ENCODE data around the gene ABCF3.

The ABCF3 gene

GRCh38 chr3:184178521-184179138 is 7.4 kb upstream of the ABCF3 start:
- Histone ChIP-seq H2AFZ (ENCODE audit: low read depth, low read length) (no peak overlapping the region), H3K27ac (ENCODE audit: low read length, poor library complexity, severe bottlenecking) (peak overlapping the region; percentile 94), H3K4ac (ENCODE audit: low read depth in 1 of 2, low read length in 2 of 2) (no peak overlapping the region), H3K18ac (ENCODE audit: low read depth in 1 of 2, low read length in 2 of 2) (no peak overlapping the region), H3K4me1 (ENCODE audit: control insufficient read depth, insufficient read depth, low read depth, low read length) (peaks cover 33% of the 10 kb centered on the region), H4K91ac (ENCODE audit: low read length) (no peak overlapping the region), H3K36me3 (ENCODE audit: control insufficient read depth in 1 of 2, insufficient read depth in 2 of 2, low read depth in 1 of 2, low read length in 2 of 2) (peaks cover 65 to 68% of the 10 kb centered on the region in 2 experiments), H2BK12ac (ENCODE audit: low read length in 2 of 2) (peak overlapping the region in 1 of 2 experiments; percentile 11), H3K4me2 (ENCODE audit: low read length, poor library complexity, severe bottlenecking) (no peak overlapping the region), H3K79me1 (replicated peaks; ENCODE audit: low read length, poor library complexity, severe bottlenecking) (peaks cover 19% of the 10 kb centered on the region), H3K27me3 (ENCODE audit: control insufficient read depth in 1 of 2, insufficient read depth in 1 of 2, low read length in 2 of 2) (no peaks in the 10 kb centered on the region), H2BK15ac (ENCODE audit: low read depth, poor library complexity, severe bottlenecking) (no peak overlapping the region), H3K9me3 (ENCODE audit: control insufficient read depth, low read length) (no peaks in the 10 kb centered on the region), H2AK5ac (ENCODE audit: low read length, severe bottlenecking) (no peak overlapping the region), H2BK120ac (ENCODE audit: low read depth, low read length) (no peak overlapping the region), H3K14ac (ENCODE audit: low read length in 2 of 2) (no peak overlapping the region), H3K4me3 (ENCODE audit: insufficient read depth in 1 of 2, low read depth in 1 of 2, low read length in 2 of 2) (peak overlapping the region in 1 of 2 experiments; percentile 96), H3K23ac (ENCODE audit: low read length in 2 of 2) (no peak overlapping the region), H4K8ac (ENCODE audit: low read length) (peak overlapping the region; percentile 61), H3K9ac (ENCODE audit: low read length) (peak overlapping the region; percentile 98), H2BK5ac (ENCODE audit: low read depth, low read length, poor library complexity, severe bottlenecking) (no peak overlapping the region)
- 97% methylated on average over 13 of the region's 13 CpGs for WGBS
- no peak for DNase-seq

GRCh38 chr3:184180165-184180564 is 5.8 kb upstream of the ABCF3 start:
- Histone ChIP-seq H3K27me3 (ENCODE audit: control insufficient read depth in 1 of 2, insufficient read depth in 1 of 2, low read length in 2 of 2) (no peaks in the 10 kb centered on the region), H3K9ac (ENCODE audit: low read length) (peak overlapping the region; percentile 38), H3K36me3 (ENCODE audit: control insufficient read depth in 1 of 2, insufficient read depth in 2 of 2, low read depth in 1 of 2, low read length in 2 of 2) (peaks cover 76 to 82% of the 10 kb centered on the region in 2 experiments), H3K4me1 (ENCODE audit: control insufficient read depth, insufficient read depth, low read depth, low read length) (peaks cover 33% of the 10 kb centered on the region), H3K4me3 (ENCODE audit: insufficient read depth in 1 of 2, low read depth in 1 of 2, low read length in 2 of 2) (peak overlapping the region in 1 of 2 experiments; percentile 38), H3K79me1 (replicated peaks; ENCODE audit: low read length, poor library complexity, severe bottlenecking) (peaks cover 20% of the 10 kb centered on the region), H3K27ac (ENCODE audit: low read length, poor library complexity, severe bottlenecking) (peak overlapping the region; percentile 2), H4K91ac (ENCODE audit: low read length) (no peak overlapping the region), H2BK5ac (ENCODE audit: low read depth, low read length, poor library complexity, severe bottlenecking) (no peak overlapping the region), H3K4me2 (ENCODE audit: low read length, poor library complexity, severe bottlenecking) (no peak overlapping the region), H3K23ac (ENCODE audit: low read length in 2 of 2) (no peak overlapping the region), H2BK15ac (ENCODE audit: low read depth, poor library complexity, severe bottlenecking) (no peak overlapping the region), H3K18ac (ENCODE audit: low read depth in 1 of 2, low read length in 2 of 2) (no peak overlapping the region), H3K9me3 (ENCODE audit: control insufficient read depth, low read length) (no peaks in the 10 kb centered on the region), H2AK5ac (ENCODE audit: low read length, severe bottlenecking) (no peak overlapping the region), H4K8ac (ENCODE audit: low read length) (no peak overlapping the region), H2BK120ac (ENCODE audit: low read depth, low read length) (no peak overlapping the region), H3K14ac (ENCODE audit: low read length in 2 of 2) (no peak overlapping the region), H3K4ac (ENCODE audit: low read depth in 1 of 2, low read length in 2 of 2) (no peak overlapping the region), H2AFZ (ENCODE audit: low read depth, low read length) (no peak overlapping the region), H2BK12ac (ENCODE audit: low read length in 2 of 2) (no peak overlapping the region)
- 88% methylated on average over 6 of the region's 6 CpGs for WGBS
- DNase-seq: peak; percentile 63

- 98% methylated on average over 9 of the region's 9 CpGs for WGBS
- Histone ChIP-seq H4K8ac (ENCODE audit: low read length) (no peak overlapping the region), H3K14ac (ENCODE audit: low read length in 2 of 2) (no peak overlapping the region), H3K27ac (ENCODE audit: low read length, poor library complexity, severe bottlenecking) (no peak overlapping the region), H2BK12ac (ENCODE audit: low read length in 2 of 2) (no peak overlapping the region), H3K36me3 (ENCODE audit: control insufficient read depth in 1 of 2, insufficient read depth in 2 of 2, low read depth in 1 of 2, low read length in 2 of 2) (peaks cover 76 to 83% of the 10 kb centered on the region in 2 experiments), H3K79me1 (replicated peaks; ENCODE audit: low read length, poor library complexity, severe bottlenecking) (peaks cover 20% of the 10 kb centered on the region), H3K4me3 (ENCODE audit: insufficient read depth in 1 of 2, low read depth in 1 of 2, low read length in 2 of 2) (no peak overlapping the region), H3K23ac (ENCODE audit: low read length in 2 of 2) (no peak overlapping the region), H2BK5ac (ENCODE audit: low read depth, low read length, poor library complexity, severe bottlenecking) (no peak overlapping the region), H3K4ac (ENCODE audit: low read depth in 1 of 2, low read length in 2 of 2) (no peak overlapping the region), H2AK5ac (ENCODE audit: low read length, severe bottlenecking) (no peak overlapping the region), H3K18ac (ENCODE audit: low read depth in 1 of 2, low read length in 2 of 2) (no peak overlapping the region), H3K4me1 (ENCODE audit: control insufficient read depth, insufficient read depth, low read depth, low read length) (peaks cover 37% of the 10 kb centered on the region), H2BK120ac (ENCODE audit: low read depth, low read length) (no peak overlapping the region), H4K91ac (ENCODE audit: low read length) (no peak overlapping the region), H3K27me3 (ENCODE audit: control insufficient read depth in 1 of 2, insufficient read depth in 1 of 2, low read length in 2 of 2) (no peaks in the 10 kb centered on the region), H3K4me2 (ENCODE audit: low read length, poor library complexity, severe bottlenecking) (no peak overlapping the region), H3K9ac (ENCODE audit: low read length) (no peak overlapping the region), H3K9me3 (ENCODE audit: control insufficient read depth, low read length) (no peaks in the 10 kb centered on the region), H2AFZ (ENCODE audit: low read depth, low read length) (no peak overlapping the region), H2BK15ac (ENCODE audit: low read depth, poor library complexity, severe bottlenecking) (no peak overlapping the region)
- no peak for DNase-seq
Observed at GRCh38 chr3:184181596-184181995, 4.4 kb upstream of the ABCF3 start.

GRCh38 chr3:184183679-184184078 is 2.3 kb upstream of the ABCF3 start:
- Histone ChIP-seq H4K91ac (ENCODE audit: low read length) (no peak overlapping the region), H3K27ac (ENCODE audit: low read length, poor library complexity, severe bottlenecking) (peak overlapping the region; percentile 6), H3K4me1 (ENCODE audit: control insufficient read depth, insufficient read depth, low read depth, low read length) (peaks cover 27% of the 10 kb centered on the region), H2BK15ac (ENCODE audit: low read depth, poor library complexity, severe bottlenecking) (no peak overlapping the region), H3K14ac (ENCODE audit: low read length in 2 of 2) (no peak overlapping the region), H3K36me3 (ENCODE audit: control insufficient read depth in 1 of 2, insufficient read depth in 2 of 2, low read depth in 1 of 2, low read length in 2 of 2) (peaks cover 68 to 80% of the 10 kb centered on the region in 2 experiments), H3K27me3 (ENCODE audit: control insufficient read depth in 1 of 2, insufficient read depth in 1 of 2, low read length in 2 of 2) (no peaks in the 10 kb centered on the region), H2BK5ac (ENCODE audit: low read depth, low read length, poor library complexity, severe bottlenecking) (no peak overlapping the region), H3K23ac (ENCODE audit: low read length in 2 of 2) (no peak overlapping the region), H3K4me2 (ENCODE audit: low read length, poor library complexity, severe bottlenecking) (no peak overlapping the region), H2BK120ac (ENCODE audit: low read depth, low read length) (no peak overlapping the region), H4K8ac (ENCODE audit: low read length) (no peak overlapping the region), H2AFZ (ENCODE audit: low read depth, low read length) (no peak overlapping the region), H2BK12ac (ENCODE audit: low read length in 2 of 2) (no peak overlapping the region), H3K4me3 (ENCODE audit: insufficient read depth in 1 of 2, low read depth in 1 of 2, low read length in 2 of 2) (no peak overlapping the region), H3K79me1 (replicated peaks; ENCODE audit: low read length, poor library complexity, severe bottlenecking) (peaks cover 27% of the 10 kb centered on the region), H3K9me3 (ENCODE audit: control insufficient read depth, low read length) (no peaks in the 10 kb centered on the region), H2AK5ac (ENCODE audit: low read length, severe bottlenecking) (no peak overlapping the region), H3K9ac (ENCODE audit: low read length) (no peak overlapping the region), H3K4ac (ENCODE audit: low read depth in 1 of 2, low read length in 2 of 2) (no peak overlapping the region), H3K18ac (ENCODE audit: low read depth in 1 of 2, low read length in 2 of 2) (no peak overlapping the region)
- DNase-seq: no peak
- 96% methylated on average over 5 of the region's 5 CpGs for WGBS
